Measurements from ENCODE around the gene CCDC124. TPM values are rescaled to one million over a fixed set of nuclear protein-coding genes. Genes with fewer than 3 reads are reported as not detected.
"Not testable (repeated sequence)": the region's sequence is repeated elsewhere in the genome, so short reads cannot be mapped to it uniquely, and the experiment has no call there.

The CCDC124 gene
- total RNA-seq, 1 donor from 2014 or later = 97.3 TPM

- Histone ChIP-seq H3K9me3 (ENCODE audit: insufficient read depth, low read depth, low read length) (no peaks in the 10 kb centered on the region), H3K36me3 (ENCODE audit: insufficient read depth, low read length) (no peaks in the 10 kb centered on the region), H3K4me2 (ENCODE audit: low read length) (no peak overlapping the region), H3K27me3 (ENCODE audit: insufficient read depth, low read length) (no peaks in the 10 kb centered on the region), H3K4me1 (ENCODE audit: insufficient read depth, low read length) (no peaks in the 10 kb centered on the region), H3K4me3 (ENCODE audit: insufficient read depth, low read depth, low read length) (no peak overlapping the region), H3K27ac (ENCODE audit: low read depth, low read length) (no peak overlapping the region), H2AFZ (ENCODE audit: low read depth, low read length) (no peak overlapping the region), H3K9ac (ENCODE audit: low read length) (no peak overlapping the region), H4K20me1 (ENCODE audit: insufficient read depth, low read length) (no peaks in the 10 kb centered on the region), H3K79me2 (ENCODE audit: insufficient read depth, low read length) (no peaks in the 10 kb centered on the region)
- no peaks in the 10 kb centered on the region for H3K9me3 Mint-ChIP-seq (ENCODE audit: unreplicated experiment)
- H3K36me3 Mint-ChIP-seq (ENCODE audit: low read depth, unreplicated experiment) = no peaks in the 10 kb centered on the region
- no peak overlapping the region for H3K4me3 Mint-ChIP-seq (ENCODE audit: unreplicated experiment)
- H3K27ac Mint-ChIP-seq (ENCODE audit: unreplicated experiment) = no peak overlapping the region
- peaks cover 27% of the 10 kb centered on the region for H3K27me3 Mint-ChIP-seq (ENCODE audit: low read depth, unreplicated experiment)
- FAIRE-seq = no peak
- no peak for TF ChIP-seq EZH2 (IDR thresholded peaks at IDR 0.05; ENCODE audit: insufficient read depth, low read length)
- TF ChIP-seq, protein P1, sequence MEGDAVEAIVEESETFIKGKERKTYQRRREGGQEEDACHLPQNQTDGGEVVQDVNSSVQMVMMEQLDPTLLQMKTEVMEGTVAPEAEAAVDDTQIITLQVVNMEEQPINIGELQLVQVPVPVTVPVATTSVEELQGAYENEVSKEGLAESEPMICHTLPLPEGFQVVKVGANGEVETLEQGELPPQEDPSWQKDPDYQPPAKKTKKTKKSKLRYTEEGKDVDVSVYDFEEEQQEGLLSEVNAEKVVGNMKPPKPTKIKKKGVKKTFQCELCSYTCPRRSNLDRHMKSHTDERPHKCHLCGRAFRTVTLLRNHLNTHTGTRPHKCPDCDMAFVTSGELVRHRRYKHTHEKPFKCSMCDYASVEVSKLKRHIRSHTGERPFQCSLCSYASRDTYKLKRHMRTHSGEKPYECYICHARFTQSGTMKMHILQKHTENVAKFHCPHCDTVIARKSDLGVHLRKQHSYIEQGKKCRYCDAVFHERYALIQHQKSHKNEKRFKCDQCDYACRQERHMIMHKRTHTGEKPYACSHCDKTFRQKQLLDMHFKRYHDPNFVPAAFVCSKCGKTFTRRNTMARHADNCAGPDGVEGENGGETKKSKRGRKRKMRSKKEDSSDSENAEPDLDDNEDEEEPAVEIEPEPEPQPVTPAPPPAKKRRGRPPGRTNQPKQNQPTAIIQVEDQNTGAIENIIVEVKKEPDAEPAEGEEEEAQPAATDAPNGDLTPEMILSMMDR (IDR thresholded peaks at IDR 0.05; ENCODE audit: insufficient read depth, low read depth, low read length) = no peak
- DNase-seq (ENCODE audit: low read depth) = no peak
- H3K4me1 Mint-ChIP-seq (ENCODE audit: low read depth, unreplicated experiment) = no peaks in the 10 kb centered on the region
Measured at GRCh38 chr19:17886515-17886914, 46.3 kb upstream of the CCDC124 start.

GRCh38 chr19:17887221-17887620, 45.6 kb upstream of the CCDC124 start:
- not testable (repeated sequence) for H3K9me3 Mint-ChIP-seq (ENCODE audit: unreplicated experiment); H3K4me3 Mint-ChIP-seq (ENCODE audit: unreplicated experiment); H3K4me1 Mint-ChIP-seq (ENCODE audit: low read depth, unreplicated experiment); H3K36me3 Mint-ChIP-seq (ENCODE audit: low read depth, unreplicated experiment); H3K79me2 ChIP-seq (ENCODE audit: insufficient read depth, low read length); DNase-seq (ENCODE audit: low read depth); H4K20me1 ChIP-seq (ENCODE audit: insufficient read depth, low read length); H3K4me1 ChIP-seq (ENCODE audit: insufficient read depth, low read length); H3K36me3 ChIP-seq (ENCODE audit: insufficient read depth, low read length); FAIRE-seq; H3K4me3 ChIP-seq (ENCODE audit: insufficient read depth, low read depth, low read length); H3K27ac ChIP-seq (ENCODE audit: low read depth, low read length); H3K27ac Mint-ChIP-seq (ENCODE audit: unreplicated experiment); H3K27me3 ChIP-seq (ENCODE audit: insufficient read depth, low read length); H3K9ac ChIP-seq (ENCODE audit: low read length); H3K9me3 ChIP-seq (ENCODE audit: insufficient read depth, low read depth, low read length); H3K4me2 ChIP-seq (ENCODE audit: low read length); H2AFZ ChIP-seq (ENCODE audit: low read depth, low read length)
- peaks cover 33% of the 10 kb centered on the region for H3K27me3 Mint-ChIP-seq (ENCODE audit: low read depth, unreplicated experiment)

DNA sequence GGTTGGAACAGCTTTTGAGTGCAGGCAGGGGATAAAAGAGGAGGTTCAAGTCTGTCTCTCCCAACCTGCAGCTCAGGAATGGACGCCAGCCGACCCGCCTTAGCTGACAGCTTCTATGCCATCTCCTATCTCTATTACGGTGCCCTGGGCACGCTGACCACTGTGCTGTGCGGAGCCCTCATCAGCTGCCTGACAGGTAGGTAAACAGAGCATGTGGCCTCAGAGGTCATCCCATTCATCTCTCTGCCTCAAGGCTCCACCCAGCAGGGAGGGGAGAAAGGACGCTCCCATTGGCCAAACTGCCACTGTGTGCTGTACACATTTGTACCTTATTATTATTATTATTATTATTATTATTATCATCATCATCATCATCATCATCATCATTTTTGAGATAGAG, 44.6 kb upstream of the CCDC124 start:
- Histone ChIP-seq H3K79me2 (ENCODE audit: insufficient read depth, low read length) (no peaks in the 10 kb centered on the region), H3K4me1 (ENCODE audit: insufficient read depth, low read length) (no peaks in the 10 kb centered on the region), H3K9me3 (ENCODE audit: insufficient read depth, low read depth, low read length) (no peaks in the 10 kb centered on the region), H4K20me1 (ENCODE audit: insufficient read depth, low read length) (no peaks in the 10 kb centered on the region), H3K27me3 (ENCODE audit: insufficient read depth, low read length) (no peaks in the 10 kb centered on the region), H3K4me3 (ENCODE audit: insufficient read depth, low read depth, low read length) (no peak overlapping the region), H3K4me2 (ENCODE audit: low read length) (no peak overlapping the region), H3K27ac (ENCODE audit: low read depth, low read length) (no peak overlapping the region), H3K9ac (ENCODE audit: low read length) (no peak overlapping the region), H3K36me3 (ENCODE audit: insufficient read depth, low read length) (no peaks in the 10 kb centered on the region), H2AFZ (ENCODE audit: low read depth, low read length) (no peak overlapping the region)
- H3K27ac Mint-ChIP-seq (ENCODE audit: unreplicated experiment) = no peak overlapping the region
- no peaks in the 10 kb centered on the region for H3K9me3 Mint-ChIP-seq (ENCODE audit: unreplicated experiment)
- FAIRE-seq = no peak
- TF ChIP-seq EZH2 (IDR thresholded peaks at IDR 0.05; ENCODE audit: insufficient read depth, low read length) = no peak
- TF ChIP-seq, protein P1 (IDR thresholded peaks at IDR 0.05; ENCODE audit: insufficient read depth, low read depth, low read length) = no peak
- H3K27me3 Mint-ChIP-seq (ENCODE audit: low read depth, unreplicated experiment) = peaks cover 39% of the 10 kb centered on the region
- no peaks in the 10 kb centered on the region for H3K4me1 Mint-ChIP-seq (ENCODE audit: low read depth, unreplicated experiment)
- no peaks in the 10 kb centered on the region for H3K36me3 Mint-ChIP-seq (ENCODE audit: low read depth, unreplicated experiment)
- DNase-seq (ENCODE audit: low read depth) = no peak
- no peak overlapping the region for H3K4me3 Mint-ChIP-seq (ENCODE audit: unreplicated experiment)
